Measurements from ENCODE around the gene LHFPL3. TPM values are rescaled to one million over a fixed set of nuclear protein-coding genes. Genes with fewer than 3 reads are reported as not detected.
"Not testable (repeated sequence)": the region's sequence is repeated elsewhere in the genome, so short reads cannot be mapped to it uniquely, and the experiment has no call there.

The LHFPL3 gene
- total and polyA plus RNA-seq, 2 experiments from 2014 or later, result 0.24 TPM; not detected in 1

DNA sequence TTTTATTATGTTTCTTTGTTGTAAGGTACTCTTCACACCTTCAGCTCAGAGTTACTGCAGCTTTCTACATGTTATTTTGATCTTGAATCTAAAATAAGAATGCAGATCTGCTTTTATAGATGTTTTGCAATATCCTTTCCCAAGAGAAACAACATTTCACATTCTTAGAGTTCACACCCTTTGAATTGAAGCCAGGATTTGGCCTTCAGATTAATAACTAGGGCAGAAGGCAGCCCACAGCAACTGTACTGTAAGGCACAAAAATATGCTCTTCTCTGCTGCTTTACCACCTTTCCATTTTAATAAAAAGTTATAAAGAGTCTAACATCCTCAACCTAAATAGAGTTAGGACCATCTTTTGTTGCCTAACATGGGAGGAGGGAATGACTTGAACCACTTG, 224.7 kb downstream of the LHFPL3 start (continued):
- TF ChIP-seq, protein P1, sequence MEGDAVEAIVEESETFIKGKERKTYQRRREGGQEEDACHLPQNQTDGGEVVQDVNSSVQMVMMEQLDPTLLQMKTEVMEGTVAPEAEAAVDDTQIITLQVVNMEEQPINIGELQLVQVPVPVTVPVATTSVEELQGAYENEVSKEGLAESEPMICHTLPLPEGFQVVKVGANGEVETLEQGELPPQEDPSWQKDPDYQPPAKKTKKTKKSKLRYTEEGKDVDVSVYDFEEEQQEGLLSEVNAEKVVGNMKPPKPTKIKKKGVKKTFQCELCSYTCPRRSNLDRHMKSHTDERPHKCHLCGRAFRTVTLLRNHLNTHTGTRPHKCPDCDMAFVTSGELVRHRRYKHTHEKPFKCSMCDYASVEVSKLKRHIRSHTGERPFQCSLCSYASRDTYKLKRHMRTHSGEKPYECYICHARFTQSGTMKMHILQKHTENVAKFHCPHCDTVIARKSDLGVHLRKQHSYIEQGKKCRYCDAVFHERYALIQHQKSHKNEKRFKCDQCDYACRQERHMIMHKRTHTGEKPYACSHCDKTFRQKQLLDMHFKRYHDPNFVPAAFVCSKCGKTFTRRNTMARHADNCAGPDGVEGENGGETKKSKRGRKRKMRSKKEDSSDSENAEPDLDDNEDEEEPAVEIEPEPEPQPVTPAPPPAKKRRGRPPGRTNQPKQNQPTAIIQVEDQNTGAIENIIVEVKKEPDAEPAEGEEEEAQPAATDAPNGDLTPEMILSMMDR (conservative IDR thresholded peaks at IDR 0.05; ENCODE audit: low read depth in 2 of 2), result no peak
- TF ChIP-seq, protein P2, sequence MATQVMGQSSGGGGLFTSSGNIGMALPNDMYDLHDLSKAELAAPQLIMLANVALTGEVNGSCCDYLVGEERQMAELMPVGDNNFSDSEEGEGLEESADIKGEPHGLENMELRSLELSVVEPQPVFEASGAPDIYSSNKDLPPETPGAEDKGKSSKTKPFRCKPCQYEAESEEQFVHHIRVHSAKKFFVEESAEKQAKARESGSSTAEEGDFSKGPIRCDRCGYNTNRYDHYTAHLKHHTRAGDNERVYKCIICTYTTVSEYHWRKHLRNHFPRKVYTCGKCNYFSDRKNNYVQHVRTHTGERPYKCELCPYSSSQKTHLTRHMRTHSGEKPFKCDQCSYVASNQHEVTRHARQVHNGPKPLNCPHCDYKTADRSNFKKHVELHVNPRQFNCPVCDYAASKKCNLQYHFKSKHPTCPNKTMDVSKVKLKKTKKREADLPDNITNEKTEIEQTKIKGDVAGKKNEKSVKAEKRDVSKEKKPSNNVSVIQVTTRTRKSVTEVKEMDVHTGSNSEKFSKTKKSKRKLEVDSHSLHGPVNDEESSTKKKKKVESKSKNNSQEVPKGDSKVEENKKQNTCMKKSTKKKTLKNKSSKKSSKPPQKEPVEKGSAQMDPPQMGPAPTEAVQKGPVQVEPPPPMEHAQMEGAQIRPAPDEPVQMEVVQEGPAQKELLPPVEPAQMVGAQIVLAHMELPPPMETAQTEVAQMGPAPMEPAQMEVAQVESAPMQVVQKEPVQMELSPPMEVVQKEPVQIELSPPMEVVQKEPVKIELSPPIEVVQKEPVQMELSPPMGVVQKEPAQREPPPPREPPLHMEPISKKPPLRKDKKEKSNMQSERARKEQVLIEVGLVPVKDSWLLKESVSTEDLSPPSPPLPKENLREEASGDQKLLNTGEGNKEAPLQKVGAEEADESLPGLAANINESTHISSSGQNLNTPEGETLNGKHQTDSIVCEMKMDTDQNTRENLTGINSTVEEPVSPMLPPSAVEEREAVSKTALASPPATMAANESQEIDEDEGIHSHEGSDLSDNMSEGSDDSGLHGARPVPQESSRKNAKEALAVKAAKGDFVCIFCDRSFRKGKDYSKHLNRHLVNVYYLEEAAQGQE (IDR thresholded peaks at IDR 0.05; ENCODE audit: unreplicated experiment), result no peak

DNA sequence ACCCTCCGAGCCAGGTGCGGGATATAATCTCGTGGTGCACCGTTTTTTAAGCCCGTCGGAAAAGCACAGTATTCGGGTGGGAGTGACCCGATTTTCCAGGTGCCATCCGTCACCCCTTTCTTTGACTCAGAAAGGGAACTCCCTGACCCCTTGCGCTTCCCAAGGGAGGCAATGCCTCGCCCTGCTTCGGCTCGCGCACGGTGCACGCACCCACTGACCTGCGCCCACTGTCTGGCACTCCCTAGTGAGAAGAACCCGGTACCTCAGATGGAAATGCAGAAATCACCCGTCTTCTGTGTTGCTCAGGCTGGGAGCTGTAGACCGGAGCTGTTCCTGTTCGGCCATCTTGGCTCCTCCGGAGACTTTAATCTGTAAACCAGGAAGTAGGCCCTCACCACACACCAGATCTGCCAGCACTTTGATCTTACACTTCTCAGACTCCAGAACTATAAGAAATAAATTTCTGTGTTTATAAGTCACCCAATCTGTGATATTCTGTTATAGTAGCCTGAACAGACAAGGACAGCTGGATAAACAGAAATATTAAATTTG, 235.0 kb downstream of the LHFPL3 start:
- DNase-seq (ENCODE audit: low spot score); ATAC-seq; H3K27ac Mint-ChIP-seq; H3F3A ChIP-seq (replicated peaks; ENCODE audit: low read depth); H3K27me3 Mint-ChIP-seq (ENCODE audit: insufficient read depth, low read depth, poor library complexity); H3K4me3 ChIP-seq; H3K36me3 ChIP-seq (ENCODE audit: insufficient read depth); H3K27me3 ChIP-seq (ENCODE audit: insufficient read depth); H3K4me2 ChIP-seq; H4K20me1 ChIP-seq (replicated peaks; ENCODE audit: insufficient read depth); H3K79me2 ChIP-seq (replicated peaks; ENCODE audit: insufficient read depth); H3K4me1 Mint-ChIP-seq; H3K4me1 ChIP-seq (ENCODE audit: insufficient read depth); H3K4me3 Mint-ChIP-seq; H3K36me3 Mint-ChIP-seq (ENCODE audit: low read depth); H3K27ac ChIP-seq (ENCODE audit: low read depth): not testable (repeated sequence)
- peaks cover 11% of the 10 kb centered on the region; the same call in 2 of the 3 replicates for H3K9me3 Mint-ChIP-seq
- Histone ChIP-seq H3K9me2 (ENCODE audit: insufficient read depth) (peaks cover 15% of the 10 kb centered on the region; the same call in 1 of the 2 replicates), H2AFZ (peak overlapping the region; percentile 25; the same call in 1 of the 2 replicates)

DNA sequence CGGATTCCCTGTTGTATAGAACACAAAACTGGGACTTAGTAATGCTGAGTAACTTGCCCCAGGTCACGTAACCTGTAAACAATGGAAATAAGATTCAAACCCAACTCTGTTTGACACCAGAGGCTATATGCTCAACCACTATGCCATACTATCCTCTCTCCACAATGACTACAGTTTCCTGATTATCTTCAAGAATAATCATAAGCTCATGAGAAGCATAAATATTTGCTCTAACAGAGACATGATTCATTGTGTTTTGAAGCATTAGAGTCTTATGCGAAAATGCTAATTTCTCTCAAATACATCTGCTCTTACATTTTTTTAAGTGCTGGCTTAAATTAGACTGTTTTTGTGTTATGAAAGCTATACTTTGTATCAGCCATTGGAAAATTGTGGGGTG, 241.3 kb downstream of the LHFPL3 start:
- Histone ChIP-seq H4K20me1 (replicated peaks; ENCODE audit: insufficient read depth) (no peaks in the 10 kb centered on the region), H3K27ac (ENCODE audit: low read depth) (no peak overlapping the region), H3K4me1 (ENCODE audit: insufficient read depth) (no peaks in the 10 kb centered on the region), H3F3A (replicated peaks; ENCODE audit: low read depth) (no peaks in the 10 kb centered on the region), H3K9me2 (ENCODE audit: insufficient read depth) (peaks cover 12% of the 10 kb centered on the region; the same call in 1 of the 2 replicates), H3K4me3 (no peak overlapping the region), H3K4me2 (no peak overlapping the region), H3K27me3 (ENCODE audit: insufficient read depth) (no peaks in the 10 kb centered on the region), H3K36me3 (ENCODE audit: insufficient read depth) (no peaks in the 10 kb centered on the region), H3K79me2 (replicated peaks; ENCODE audit: insufficient read depth) (no peaks in the 10 kb centered on the region), H2AFZ (no peak overlapping the region)
- no peak for DNase-seq (ENCODE audit: low spot score)
- no peak for ATAC-seq
- no peaks in the 10 kb centered on the region for H3K36me3 Mint-ChIP-seq (ENCODE audit: low read depth)
- no peak overlapping the region for H3K4me3 Mint-ChIP-seq
- TF ChIP-seq NANOG (IDR thresholded peaks at IDR 0.05; ENCODE audit: borderline replicate concordance), result no peak
- TF ChIP-seq, protein P2 (IDR thresholded peaks at IDR 0.05; ENCODE audit: unreplicated experiment), result no peak
- H3K27me3 Mint-ChIP-seq (ENCODE audit: insufficient read depth, low read depth, poor library complexity), result no peaks in the 10 kb centered on the region
- H3K9me3 Mint-ChIP-seq, result no peaks in the 10 kb centered on the region
- H3K4me1 Mint-ChIP-seq, result no peaks in the 10 kb centered on the region
- H3K27ac Mint-ChIP-seq, result no peak overlapping the region
